HG03025 (cell line): ENCODE data around the gene RASA3.
A peak's percentile ranks its signal among the peaks of the same experiment; 100 is the strongest.
"Not testable (repeated sequence)": the region's sequence is repeated elsewhere in the genome, so short reads cannot be mapped to it uniquely, and the experiment has no call there.

Experiments
- ATAC-seq: cut with Tn5 transposase; IDR thresholded peaks from one replicate; pipeline ENCODE4 v1.9.1; 2021; ENCODE audit warnings: mild to moderate bottlenecking, moderate library complexity; ENCODE audit not compliant: unreplicated experiment, low FRiP score

The RASA3 gene

GRCh38 chr13:114024603-114025404, 107.6 kb downstream of the RASA3 start:
- ATAC-seq = peak; percentile 80

DNA sequence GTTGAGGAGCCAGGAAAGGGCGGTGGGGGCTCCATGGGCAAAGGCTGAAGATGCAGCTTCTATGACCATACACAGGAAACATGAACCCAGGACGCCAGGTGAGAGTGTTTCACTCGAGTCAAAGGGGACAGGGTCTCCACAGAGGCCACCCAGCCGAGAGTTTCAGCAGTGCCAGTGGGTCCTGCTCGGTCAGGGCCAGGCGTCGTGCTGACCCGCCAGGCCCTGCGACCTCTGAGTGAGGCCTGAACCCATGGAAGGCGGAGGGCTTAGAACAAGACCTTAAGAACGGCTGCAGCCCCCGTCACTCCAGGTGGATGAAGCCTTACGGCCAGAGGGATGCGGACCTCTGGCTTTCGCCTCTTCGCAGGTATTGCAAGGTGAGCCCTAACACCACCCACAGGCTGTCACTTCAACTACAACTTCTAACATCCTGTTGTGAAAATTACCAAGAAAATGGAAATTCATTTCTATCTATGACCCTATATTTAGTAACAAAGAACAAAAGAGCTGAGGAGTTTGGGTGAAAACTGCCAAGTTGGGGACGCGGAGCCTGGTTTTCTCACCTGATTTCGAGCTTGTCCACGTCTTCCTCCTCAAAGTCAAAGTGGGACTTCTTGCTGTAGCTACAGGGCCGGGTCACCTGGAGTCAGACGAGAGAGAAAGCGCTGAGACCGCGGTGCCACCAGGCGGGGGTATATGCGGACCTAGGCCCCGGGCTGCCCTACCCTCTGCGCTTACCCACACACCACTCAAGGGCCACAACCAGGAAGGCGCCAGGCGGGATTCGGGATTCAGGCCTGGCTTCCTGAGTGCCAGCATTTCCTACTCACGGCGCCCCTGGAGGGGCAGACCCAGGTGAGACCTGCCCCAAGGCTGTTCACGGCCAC, 108.5 kb downstream of the RASA3 start:
- ATAC-seq = no peak

DNA sequence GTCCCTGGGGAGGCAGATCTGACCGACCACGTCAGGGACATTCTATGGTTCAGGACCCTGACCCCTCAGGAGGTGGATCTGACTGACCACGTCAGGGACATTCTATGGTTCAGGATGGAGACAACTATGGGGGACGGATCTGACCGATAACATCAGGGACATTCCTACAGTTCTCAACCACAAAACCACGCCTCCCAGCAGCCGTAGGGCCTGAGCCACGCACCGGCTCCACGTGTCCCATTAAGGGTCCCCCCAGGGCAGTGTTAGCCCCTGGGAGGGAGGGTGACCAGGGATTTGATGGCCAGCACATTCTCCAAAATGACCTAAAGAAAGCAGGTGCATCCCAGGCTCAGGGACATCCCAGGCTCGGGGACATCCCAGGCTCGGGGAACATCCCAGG, 109.5 kb downstream of the RASA3 start:
- ATAC-seq = no peak

DNA sequence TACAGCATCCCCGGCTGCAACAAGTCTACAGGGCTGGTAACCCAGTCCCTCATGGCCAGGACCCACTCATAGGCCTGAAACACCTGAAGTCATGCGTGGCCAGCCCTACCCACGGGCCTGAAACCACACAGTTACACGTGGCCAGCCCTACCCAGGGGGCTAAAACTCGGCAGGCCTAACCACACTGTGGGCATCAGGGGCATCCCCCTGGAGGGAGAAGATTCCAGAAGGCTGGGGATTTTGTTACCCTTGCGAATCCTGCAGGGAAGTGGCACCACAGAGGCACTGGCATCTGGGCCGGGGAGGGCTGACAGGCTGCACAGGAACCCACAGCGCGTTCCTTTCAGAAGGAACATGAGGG, 110.1 kb downstream of the RASA3 start:
- ATAC-seq = no peak

DNA sequence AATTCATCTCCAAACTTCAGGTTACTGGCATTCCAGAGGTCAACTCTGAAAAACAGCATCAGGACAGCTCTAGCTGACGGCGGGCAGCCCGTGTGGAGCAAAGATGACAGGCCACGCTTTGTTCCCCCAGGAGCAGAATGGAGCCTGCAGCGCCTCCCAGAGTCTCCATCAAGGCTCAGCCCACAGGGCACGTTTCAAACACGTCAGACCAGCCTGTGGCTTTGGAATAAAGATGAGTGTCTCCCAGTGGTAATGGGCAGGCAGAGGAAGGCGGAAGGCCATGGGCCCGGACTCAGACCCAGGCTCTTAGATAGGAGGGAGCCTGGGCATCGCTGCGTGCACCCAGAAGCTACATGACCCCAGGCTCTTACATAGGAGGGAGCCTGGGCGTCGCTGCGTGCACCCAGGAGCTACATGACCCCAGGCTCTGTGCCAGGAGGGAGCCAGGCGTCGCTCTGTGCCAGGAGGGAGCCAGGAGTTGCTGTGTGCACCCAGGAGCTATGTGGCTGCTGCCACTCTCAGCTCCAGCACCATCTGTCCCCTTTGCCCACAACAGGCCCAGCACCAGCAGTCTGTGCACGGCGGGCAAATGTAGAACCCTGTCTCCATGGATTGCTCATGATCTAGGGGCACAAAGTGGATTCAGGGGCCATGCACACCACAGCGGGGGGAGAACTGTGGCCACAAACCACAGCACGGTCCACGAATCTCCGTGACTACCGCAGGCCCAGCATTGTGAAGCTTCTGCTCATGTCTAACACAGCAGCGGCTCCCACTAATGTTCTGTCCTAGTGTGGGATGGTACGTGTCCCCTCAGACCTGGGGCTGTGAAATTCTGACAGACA, 110.7 kb downstream of the RASA3 start:
- ATAC-seq = no peak

GRCh38 chr13:114020750-114021463, 111.5 kb downstream of the RASA3 start:
- ATAC-seq = no peak

DNA sequence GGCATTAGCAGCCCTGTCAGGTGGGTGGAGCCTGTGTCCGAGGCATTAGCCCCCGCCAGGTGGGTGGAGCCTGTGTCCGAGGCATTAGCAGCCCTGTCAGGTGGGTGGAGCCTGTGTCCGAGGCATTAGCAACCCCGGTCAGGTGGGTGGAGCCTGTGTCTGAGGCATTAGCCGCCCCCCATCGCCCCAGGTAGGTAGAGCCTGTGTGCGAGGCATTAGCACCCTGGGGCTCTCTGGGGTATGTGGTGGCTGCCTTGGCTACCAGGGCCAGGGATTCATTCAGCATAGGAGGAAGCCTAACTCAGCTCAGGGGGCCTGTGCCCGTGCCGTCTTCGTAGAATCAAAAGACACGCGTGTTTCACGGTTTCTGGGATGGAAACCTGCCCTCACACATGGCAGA, 112.3 kb downstream of the RASA3 start:
- ATAC-seq = not testable (repeated sequence)

DNA sequence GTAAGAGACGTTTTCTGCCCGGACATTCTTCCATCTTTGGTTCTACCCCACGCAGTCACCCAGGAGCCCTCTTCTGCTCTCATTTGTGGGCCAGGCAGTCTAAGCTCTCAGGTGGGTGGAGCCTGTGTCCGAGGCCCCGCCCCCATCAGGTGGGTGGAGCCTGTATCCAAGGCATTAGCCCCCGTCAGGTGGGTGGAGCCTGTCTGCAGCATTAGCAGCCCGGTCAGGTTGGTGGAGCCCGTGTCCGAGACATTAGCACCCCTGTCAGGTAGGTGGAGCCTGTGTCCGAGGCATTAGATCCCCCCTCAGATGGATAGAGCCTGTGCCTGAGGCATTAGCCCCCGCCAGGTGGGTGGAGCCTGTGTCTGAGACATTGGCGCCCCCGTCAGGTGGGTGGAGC, 113.1 kb downstream of the RASA3 start:
- no peak for ATAC-seq

DNA sequence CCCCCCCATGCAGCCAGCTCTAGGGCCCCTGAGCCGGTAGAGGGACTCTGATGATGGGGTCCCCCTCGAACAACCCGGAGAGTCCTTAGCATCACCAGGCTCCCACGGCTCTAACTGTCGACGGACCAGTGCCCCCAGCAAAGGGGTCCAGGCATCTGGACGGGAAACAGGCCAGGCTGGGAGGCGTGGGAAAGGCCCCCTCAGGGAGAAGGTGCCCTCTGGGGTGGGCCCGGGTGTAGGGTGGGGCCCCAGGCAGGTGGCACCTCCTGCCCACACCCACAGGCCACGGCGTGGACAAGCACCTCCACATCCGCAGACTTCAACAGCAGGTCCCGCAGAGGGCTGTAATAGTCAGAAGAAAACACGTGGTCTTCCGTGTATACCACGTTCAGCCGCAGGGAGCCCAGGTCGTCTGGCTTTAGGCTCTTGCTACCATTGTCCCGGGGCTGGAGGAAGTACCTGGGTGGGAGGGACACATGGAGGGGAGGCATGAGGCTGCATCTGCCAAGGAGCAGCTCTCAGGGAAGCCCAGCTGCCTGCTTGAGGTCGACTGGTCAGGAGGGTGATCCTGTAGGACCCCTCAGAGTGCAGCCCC, 113.9 kb downstream of the RASA3 start:
- no peak for ATAC-seq

GRCh38 chr13:114017966-114018365, 114.5 kb downstream of the RASA3 start:
- no peak for ATAC-seq

GRCh38 chr13:114017028-114017630, 115.3 kb downstream of the RASA3 start:
- ATAC-seq = no peak

DNA sequence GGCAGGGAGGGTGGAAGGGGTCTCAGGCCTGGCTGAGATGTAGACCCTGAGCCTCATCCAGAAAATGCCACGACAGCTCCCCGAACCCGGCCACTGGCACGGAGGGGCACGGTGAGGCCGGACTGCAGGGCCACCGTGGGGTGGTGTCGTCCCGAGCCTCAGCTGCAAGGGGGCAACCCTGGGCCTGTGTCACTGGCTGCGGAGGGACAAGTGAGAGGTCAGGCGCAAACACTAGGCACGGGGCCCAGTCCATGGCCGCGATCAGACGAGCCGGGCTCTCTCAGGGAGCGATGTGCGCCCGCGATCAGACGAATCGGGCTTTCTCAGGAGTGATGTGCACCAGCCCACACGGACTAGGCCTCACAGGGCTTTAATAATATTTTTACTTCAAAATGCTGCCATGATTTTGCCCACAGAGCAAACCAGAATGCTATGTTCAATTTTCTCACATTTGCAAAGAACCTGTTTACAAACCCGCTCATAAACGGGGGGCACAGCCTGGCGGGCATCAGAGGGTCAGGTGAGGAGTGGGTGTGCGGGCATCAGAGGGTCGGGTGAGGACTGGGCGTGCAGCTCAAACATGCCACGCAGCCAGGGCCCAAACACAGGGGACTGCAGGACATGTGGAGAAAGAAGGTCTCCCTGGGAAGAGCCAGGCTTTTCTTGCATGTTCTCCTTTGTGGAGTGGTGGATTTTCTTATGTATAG, 115.9 kb downstream of the RASA3 start:
- ATAC-seq = no peak

DNA sequence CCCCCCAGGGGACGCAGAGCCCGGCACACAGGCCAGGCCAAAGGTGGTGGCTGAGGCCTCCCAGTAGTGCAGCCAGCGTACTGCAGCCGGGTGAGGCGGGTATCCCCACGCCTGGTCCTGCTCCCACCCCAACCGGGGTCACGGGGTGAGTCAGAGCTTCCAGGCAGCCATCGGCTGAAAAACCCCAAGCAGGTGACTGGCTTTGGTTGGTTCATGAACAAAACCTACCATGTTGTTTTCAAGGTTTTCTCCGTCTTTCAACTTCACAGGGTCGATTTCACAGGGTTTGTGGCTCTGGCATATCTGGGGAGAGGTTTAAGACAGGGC, 116.5 kb downstream of the RASA3 start:
- no peak for ATAC-seq

DNA sequence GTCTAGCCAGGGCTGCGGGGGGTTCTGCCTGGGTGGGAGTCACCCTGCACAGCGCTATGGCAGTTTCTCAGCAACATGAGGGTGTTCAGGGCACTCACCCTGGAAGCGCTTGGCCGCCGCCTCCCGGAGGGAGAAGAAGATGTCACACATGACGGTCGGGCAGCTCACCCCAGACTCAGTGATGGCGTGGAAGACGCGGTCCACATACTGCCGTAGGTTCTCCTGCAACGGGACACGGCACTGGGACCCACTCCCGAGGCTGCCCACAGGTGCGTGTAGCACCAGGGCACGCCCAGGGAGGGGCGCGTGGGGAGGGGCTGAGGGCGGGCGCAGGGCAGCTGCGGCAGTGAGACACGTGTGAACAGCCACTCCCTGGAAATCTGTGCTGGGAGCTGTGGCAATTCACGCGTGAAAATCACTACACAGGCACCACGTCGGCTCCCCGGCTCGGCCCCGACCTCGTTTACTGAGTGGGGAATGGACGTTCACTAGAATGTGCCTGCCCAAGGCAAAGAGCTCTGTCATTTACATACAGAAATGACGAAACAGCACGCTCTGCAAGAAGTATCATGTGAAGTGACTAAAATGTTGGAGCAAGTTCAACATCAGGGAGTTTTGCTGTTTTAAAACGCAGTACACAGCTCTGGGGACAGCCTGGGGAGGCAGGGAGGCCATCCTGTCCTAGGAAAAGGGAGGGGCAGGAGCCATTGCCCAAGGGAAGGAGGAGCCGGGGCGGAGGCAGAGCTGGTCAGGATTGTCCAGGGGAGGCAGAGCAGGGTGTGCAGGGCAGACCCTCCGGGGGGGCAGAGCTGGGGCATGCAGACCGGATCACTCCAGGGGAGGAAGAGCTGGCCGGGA, 117.1 kb downstream of the RASA3 start:
- no peak for ATAC-seq

GRCh38 chr13:114013952-114014629, 118.3 kb downstream of the RASA3 start:
- ATAC-seq = no peak

- no peak for ATAC-seq
Measured at GRCh38 chr13:114013336-114013735, 119.1 kb downstream of the RASA3 start.

DNA sequence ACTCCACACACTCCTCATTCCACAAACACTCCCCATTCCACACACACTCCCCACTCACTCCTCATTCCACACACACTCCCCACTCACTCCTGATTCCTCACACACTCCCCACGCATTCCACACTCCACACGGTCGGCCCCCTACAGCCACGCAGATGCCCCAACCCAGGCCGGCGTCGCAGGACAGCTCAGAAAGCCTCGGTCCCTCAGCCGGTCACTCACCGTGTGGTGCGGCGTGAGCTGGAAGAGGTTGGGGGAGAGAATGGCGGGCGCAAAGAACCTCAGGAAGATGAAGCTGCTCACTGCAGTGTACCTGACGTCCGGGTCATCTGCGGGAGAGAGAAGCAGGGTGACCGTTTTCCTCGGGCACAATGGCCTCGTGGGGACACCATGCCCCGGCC, 119.5 kb downstream of the RASA3 start:
- ATAC-seq = no peak

DNA sequence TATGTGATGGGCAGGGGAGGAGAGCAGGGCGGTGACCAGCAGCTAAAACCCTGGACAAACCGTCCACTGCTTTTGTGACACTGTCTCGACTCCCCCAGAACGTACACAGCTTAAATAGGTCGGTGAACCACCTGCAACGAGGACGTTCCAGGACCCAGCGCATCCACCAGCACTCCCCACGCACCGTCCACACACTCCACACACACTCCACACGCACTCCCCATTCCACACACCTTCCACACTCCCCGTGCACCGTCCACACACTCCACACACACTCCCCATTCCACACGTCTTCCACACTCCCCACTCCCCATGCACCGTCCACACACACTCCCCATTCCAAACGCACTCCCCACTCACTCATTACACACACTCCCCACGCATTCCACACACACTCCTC, 120.3 kb downstream of the RASA3 start:
- ATAC-seq = no peak
